ENCODE measurements around the gene TTLL13.
A peak's percentile ranks its signal among the peaks of the same experiment; 100 is the strongest.
"Not testable (repeated sequence)": the region's sequence is repeated elsewhere in the genome, so short reads cannot be mapped to it uniquely, and the experiment has no call there.

Gene TTLL13

GRCh38 chr15:90300988-90301706 is 51.8 kb downstream of the TTLL13 start:
- peak; percentile 81 for TF ChIP-seq CTCF (IDR thresholded peaks at IDR 0.05; ENCODE audit: extremely low read depth, missing control alignments)
- peak; percentile 33 for DNase-seq (ENCODE audit: low spot score)

- no peak for DNase-seq (ENCODE audit: low spot score)
- no peak for TF ChIP-seq CTCF (IDR thresholded peaks at IDR 0.05; ENCODE audit: extremely low read depth, missing control alignments)
Measured at GRCh38 chr15:90301707-90302300, 52.4 kb downstream of the TTLL13 start.

GRCh38 chr15:90305355-90305754 is 56.0 kb downstream of the TTLL13 start:
- DNase-seq (ENCODE audit: low spot score), result not testable (repeated sequence)

DNA sequence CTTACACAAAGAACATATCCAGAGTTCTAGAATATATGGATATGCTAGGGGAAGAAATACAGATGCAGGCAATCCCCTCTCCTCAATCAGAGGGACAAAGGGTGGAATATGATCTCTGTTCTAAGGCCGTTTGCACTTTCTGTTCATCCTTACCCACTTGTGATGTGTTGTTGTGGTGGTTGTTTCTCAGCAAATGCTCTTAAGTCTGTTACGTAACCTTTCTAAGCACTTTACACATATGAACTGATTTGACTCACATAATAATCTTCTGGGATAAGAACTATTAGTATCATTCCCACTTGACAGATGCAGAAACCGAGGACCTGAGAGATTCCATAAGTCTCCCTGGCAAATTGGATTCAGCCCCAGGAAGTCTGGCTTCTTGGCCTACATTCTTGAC is 56.6 kb downstream of the TTLL13 start:
- no peak for DNase-seq (ENCODE audit: low spot score)
- TF ChIP-seq CTCF (IDR thresholded peaks at IDR 0.05; ENCODE audit: extremely low read depth, missing control alignments), result no peak

DNA sequence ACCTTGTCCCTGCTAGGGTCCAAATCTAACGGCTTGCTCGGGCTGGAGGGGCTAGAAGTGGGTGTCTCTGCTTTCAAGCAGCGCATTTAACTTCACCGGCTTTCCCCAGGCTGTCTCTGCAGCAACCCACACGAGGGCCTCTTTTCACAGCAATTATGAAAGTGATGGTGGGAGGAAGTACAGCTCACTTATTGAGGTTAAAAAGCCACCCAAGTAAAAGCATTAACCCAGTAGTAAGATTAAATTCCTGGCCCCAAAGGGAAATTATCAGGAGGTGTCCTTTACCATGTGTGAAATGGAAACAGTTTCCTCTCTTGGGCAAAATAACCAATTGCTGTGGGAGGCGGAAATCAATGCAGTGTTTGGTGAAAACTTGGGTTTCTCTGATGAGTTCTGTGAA is 57.2 kb downstream of the TTLL13 start:
- TF ChIP-seq CTCF (IDR thresholded peaks at IDR 0.05; ENCODE audit: extremely low read depth, missing control alignments), result no peak
- peak; percentile 58 for DNase-seq (ENCODE audit: low spot score)

- no peak for DNase-seq (ENCODE audit: low spot score)
- no peak for TF ChIP-seq CTCF (IDR thresholded peaks at IDR 0.05; ENCODE audit: extremely low read depth, missing control alignments)
Measured at GRCh38 chr15:90307661-90308060, 58.3 kb downstream of the TTLL13 start.

DNA sequence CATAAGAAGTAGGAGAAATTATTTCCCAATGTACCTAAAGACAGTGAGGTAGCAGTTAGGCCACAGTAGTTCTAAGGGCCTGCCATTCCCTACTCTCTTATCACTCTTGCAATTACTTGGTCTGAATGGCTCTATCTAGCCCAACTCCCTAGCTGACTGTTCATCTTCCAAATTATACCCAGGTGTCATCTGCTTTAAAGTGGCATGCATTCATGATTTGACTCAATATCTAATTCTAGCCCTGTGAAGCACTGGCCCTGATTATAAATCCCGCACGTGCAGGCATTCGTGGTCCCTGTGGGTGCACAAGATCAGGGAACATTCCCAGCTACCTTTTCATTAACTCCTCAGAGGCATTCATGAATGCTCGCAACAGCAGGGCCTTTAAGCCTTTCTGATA is 59.7 kb downstream of the TTLL13 start:
- no peak for DNase-seq (ENCODE audit: low spot score)
- no peak for TF ChIP-seq CTCF (IDR thresholded peaks at IDR 0.05; ENCODE audit: extremely low read depth, missing control alignments)

Data from GM20000 (cell line).